ENCODE measurements around the gene TMEM134.
A peak's percentile ranks its signal among the peaks of the same experiment; 100 is the strongest.

The TMEM134 gene

DNA sequence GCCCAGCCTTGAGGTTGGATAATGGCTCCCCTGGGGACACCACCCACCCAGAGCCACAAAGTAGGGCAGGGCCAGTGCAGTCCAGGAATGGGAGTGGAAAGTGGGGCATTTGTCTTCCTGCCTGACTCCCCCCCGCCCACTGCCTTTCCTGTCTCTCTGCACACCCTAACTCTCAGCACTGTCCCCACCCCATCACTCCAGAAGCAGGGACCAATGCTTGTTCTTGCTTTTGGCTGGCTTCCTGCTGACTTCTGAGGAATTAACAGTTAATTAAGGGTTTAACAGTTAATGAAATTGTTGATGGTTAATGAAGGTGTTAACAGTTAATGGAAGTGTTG, 31.4 kb upstream of the TMEM134 start:
- no peak for DNase-seq

DNA sequence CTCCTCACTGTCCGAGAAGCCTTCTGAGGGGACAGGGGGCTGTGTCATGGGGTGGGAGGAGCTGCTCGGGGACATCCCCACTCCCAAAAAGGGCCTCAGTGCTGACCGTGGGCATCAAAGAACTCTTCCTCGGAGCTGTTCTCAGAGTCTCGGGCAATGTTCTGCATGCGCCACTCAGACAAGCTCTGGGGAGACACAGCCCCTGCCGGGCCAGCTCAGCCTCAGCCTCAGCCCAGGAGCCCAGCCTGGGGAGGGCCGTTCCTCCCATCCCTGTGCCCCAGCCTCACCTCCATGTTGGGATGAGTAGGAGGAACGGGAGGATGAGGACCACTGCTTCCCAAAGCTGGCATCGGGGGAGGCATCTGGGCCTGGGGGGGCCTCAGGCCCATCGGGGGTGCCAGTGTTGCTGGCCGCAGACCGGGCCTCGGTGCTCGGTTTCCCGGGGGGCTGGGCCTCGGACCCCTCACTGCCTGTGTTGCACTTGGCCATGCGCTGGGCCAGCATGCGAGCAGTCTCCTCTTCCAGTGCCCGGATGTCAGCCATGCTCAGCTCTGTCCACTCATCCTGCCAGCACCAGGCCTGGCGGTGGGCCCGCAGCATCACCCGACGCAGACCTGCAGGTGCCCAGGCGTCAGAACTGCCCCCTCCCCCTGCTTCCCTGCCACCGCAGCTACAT, 30.9 kb upstream of the TMEM134 start:
- no peak for DNase-seq

- DNase-seq = no peak
Observed at GRCh38 chr11:67498544-67498972, 29.5 kb upstream of the TMEM134 start.

DNA sequence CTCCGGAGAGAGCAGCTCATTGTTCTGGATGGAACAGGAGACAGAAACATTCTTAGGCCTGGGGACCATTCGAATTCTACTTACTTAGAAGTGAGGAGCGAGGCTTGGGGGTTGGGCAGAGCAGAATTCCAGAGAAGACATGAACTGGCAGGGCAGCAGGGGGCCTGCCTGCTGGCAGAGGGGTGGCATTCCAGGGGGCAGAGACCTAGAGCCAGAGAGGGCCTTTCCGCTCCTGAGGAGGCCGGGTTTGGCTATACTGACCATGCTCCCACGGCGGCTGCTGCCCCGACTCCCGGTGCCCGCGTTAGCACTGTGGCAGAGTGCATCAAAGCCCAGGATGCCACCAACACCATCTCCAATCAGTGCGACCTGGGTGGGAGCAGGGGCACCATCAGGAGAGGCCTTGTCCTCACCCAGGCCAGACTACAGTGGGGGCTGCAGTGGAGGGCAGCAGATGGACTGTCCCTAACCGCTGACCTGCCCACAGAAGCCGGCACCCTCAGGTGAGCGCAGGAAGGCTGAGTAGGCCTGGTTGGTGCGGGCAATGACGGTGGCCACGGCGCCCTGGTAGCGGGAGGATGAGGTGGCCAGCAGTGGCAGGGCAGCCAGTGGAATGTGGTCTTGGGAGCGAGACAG, 28.7 kb upstream of the TMEM134 start:
- DNase-seq = no peak

- no peak for DNase-seq
Observed at GRCh38 chr11:67496113-67496512, 27.1 kb upstream of the TMEM134 start.

GRCh38 chr11:67495234-67496005, 26.4 kb upstream of the TMEM134 start:
- DNase-seq = no peak

DNA sequence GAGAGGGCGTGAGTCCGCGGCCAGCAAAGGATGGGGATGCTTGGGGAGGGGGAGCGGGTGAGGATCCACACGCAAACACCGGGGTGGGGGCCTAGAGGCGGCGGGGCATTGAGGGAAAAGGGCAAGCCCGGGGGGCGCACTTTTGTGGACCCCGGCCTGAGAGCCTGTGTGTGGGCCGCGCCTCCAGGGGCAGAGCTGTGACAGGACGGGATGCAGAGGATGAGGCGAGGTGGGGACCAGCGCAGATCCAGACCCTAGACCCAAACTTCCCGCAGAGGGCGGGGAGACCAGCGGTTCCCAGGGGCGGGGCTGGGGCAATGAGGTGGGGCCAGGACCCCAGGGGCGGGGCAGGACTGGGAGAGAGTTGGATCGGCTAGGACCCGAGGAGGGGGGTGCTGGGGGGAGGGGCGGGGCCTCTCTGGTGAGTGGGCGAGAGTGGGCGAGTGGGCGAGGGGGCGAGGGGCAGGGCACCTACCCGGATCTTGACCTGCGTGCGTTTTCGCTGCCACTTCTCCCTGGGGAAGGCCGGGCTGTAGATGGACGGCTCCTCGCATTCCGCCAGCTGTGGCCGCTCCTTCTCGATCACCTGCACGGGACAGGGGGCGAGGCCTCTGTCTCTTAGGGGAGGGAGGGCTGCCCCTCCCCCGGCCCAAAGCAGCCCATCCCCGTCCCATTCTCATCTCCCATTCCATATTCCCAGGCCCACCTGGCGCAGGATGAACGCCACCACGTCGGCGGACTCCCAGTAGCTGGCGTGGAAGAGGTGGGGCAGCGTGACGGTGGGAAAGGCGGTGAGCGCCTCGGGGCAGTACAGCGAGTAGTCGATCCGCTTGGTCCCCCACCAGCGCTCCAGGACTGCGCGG, 25.6 kb upstream of the TMEM134 start:
- no peak for DNase-seq

DNA sequence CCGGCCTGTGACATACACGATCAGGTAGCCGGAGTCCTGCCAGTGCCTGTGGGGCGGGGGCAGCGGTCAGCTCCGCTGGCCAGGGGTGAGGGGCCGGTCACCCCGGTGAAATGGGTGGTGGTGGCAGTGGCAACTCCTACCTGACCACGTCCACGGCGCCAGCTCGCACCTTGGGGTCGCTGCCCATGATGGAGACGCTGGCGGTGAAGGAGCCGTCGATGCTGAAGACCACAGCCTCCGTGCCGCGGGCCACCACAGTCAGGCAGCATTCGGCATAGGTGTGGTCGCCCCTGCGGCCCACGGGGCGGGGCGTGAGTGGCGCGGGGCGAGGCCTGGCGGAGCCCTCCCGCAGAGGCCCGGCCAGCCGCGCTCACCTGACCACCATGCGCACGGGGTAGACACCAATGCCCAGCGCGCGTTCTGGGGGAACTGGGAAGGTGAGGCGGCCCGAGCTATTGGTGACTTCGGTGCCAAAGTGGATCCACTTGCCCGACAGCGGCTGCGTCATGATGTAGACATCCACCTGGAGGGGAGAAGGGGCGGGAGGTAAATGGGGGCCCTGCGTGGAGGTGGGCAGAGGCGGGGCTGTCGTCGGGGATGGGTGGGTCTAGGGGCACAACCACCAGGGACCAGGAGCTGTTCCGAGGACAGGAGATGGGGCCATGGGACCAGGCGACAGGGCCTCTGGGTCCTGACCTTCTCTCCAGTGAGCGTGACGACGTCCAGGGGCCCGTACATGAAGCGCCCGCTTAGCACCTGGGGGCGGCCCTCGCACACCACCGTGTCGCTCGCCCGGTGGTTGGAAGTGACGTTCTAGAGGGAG, 24.7 kb upstream of the TMEM134 start:
- DNase-seq = no peak

DNA sequence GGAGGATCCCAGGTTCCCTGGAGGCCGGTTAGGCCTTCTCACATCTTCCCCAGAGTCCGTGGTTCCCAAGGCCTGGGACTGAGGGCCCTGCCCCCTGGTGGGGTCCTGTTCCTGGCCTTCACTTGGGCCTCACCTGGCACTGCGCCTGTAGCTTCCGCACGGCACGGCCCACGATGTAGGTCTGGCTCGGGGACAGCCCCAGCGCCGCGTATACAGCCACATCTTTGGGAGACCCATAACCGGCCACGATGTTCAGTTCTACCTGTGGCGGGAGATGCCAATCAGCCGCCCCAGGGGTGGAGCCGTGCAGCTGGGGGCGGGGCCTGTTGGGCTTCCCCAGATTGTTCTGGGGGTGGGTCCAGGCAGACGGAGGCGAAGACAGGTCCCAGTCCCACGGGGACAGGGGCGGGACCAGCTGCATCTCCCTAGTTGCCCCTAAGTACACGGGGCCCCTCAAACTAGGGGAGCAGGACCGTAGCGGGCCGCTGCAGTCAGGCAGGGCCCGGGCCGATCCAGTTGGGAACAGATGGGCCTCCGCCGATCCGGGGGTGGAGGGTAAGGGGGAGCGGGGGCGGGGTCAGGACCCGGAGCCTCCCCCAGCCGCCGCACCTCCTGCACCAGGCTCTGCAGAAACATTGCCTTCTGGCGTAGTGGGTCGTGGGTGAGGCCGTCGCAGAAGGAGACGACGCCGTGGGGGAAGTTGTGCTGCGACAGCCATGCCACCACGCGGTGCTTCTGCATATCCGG, 23.9 kb upstream of the TMEM134 start:
- DNase-seq = peak; percentile 33

DNA sequence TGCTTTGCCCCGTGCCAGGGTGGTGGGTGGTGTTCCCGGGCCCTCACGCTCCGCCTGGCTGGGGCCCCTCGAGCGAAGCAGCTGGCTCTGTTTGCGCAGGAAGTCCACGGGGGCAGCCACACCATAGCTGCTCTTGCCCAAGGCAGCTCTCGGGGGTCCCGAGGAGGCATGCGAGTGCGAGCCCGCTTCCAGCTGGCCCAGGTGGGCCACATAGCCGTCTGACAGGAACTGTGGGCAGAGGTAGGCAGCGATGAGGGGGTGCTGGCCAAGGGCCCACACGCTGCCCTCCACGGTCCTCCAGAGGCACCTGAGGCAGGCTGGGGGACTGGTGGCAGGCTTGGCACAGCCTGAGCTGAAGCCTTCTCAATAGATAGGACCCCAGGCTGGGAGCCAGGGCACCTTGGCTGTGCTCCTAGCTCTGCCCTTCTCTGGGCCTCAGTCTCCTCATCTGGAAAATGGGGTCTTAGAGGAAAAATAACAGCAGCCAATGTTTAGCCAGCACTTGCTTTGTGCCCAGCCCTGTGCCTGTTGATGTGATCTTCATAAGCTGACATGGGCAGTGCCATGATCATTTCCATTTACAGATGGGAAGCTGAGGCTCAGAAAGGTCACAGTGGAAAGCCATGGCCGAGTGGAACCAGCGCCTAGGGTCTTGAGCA, 23.1 kb upstream of the TMEM134 start:
- DNase-seq = no peak

- no peak for DNase-seq
Observed at GRCh38 chr11:67491276-67492068, 22.4 kb upstream of the TMEM134 start.

- no peak for DNase-seq
Observed at GRCh38 chr11:67490727-67491065, 21.6 kb upstream of the TMEM134 start.

DNA sequence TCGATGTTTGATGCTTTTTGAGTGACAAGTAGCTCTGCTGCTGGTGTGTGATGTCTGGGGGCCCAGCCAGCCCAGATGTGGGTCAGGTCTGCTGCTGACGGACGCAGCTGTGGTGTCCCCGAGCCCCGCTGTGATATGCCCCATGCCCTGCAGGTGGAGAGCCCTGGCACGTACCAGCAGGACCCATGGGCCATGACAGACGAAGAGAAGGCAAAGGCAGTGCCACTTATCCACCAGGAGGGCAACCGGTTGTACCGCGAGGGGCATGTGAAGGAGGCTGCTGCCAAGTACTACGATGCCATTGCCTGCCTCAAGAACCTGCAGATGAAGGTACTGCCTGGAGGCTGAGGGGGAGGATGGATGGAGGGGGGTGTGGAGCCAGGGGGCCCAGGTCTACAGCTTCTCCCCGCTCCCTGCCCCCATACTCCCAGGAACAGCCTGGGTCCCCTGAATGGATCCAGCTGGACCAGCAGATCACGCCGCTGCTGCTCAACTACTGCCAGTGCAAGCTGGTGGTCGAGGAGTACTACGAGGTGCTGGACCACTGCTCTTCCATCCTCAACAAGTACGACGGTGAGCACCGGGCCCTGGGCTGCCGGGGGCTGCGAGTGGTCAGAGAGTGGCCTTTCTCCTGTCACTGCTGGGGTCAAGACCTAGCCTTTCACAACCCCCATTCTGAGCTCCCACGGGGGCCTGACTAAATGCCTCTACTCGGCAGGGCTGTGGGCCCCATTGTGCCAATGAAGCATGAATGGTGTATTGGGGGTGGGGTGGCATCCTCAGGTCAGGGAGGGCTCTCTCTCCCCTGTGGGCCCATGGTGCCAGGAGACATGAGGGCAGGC, 21.1 kb upstream of the TMEM134 start:
- DNase-seq = no peak

GRCh38 chr11:67489203-67489884, 20.3 kb upstream of the TMEM134 start:
- DNase-seq = no peak

DNA sequence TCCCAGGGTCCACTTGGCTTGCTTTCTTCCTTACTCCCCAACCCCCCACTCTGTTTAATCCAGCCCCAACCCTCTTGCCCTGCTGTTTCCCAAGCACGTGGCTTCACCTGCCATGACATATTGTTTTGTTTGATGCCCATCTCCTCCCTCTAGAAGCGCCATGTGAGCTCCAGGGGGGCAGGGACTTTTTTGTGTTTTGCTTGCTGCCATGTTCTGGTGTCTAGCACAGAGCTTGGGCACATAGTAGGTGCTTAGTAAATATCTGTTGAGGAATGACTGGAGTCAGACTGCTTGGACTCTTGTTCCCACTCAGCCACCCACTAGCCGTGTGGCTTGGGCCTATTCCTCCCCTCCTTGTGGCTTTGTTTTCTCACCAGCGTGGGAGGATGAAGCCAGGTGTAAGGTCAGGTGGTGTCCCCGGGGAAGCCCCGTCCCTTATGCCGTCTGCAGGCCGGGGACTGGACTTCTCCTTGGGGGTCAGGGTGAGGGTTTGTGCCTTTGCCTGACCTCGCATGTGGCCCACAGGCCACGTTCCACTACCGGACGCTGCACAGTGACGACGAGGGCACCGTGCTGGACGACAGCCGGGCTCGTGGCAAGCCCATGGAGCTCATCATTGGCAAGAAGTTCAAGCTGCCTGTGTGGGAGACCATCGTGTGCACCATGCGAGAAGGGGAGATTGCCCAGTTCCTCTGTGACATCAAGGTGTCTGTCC, 17.6 kb upstream of the TMEM134 start:
- peak; percentile 81 for DNase-seq

DNA sequence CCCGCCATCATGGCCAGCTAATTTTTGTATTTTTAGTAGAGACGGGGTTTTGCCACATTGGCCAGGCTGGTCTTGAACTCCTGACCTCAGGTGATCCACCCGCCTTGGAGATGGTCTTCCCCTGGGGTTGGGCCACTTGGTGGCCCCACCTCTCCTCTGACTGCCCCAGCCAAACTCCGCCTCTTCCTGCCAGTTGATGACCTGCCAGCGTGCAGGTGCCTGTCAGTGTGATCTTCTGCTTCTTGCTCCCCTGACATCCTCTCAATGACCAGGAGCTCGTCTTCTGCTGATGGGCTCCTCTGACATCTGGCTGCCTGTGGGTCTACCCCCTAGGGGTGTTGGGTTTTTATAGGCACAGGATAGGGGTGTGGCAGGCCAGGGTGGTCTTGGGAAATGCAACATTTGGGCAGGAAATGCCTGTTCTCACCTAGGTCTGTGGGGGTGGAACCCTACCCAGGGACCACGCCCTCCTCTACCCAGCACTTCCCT, 16.9 kb upstream of the TMEM134 start:
- DNase-seq = peak; percentile 89

- DNase-seq = peak; percentile 92
Observed at GRCh38 chr11:67484847-67485311, 15.8 kb upstream of the TMEM134 start.

All from activated CD4-positive, alpha-beta T cell treated with anti-CD3 and anti-CD28 coated beads, Interleukin-10, Interleukin-2, amounts not matched to agents 100 ng/mL and 50 ng/mL, durations not matched to agents 16 hours and 8 hours (primary cell).